WTC11 (cell line): ENCODE results near the gene ZNF532.

Source experiments
- AFF4 ChIP-seq: sonication (generic); formaldehyde crosslinking; IDR thresholded peaks from 2 replicates; pipeline ENCODE4 v1.8.1; 2023; ENCODE audit warnings: mild to moderate bottlenecking, missing genetic modification reagents, borderline replicate concordance
- ATF2 ChIP-seq: sonication (generic); formaldehyde crosslinking; IDR thresholded peaks from 2 replicates; pipeline ENCODE4 v1.8.1; 2022; ENCODE audit warnings: low read depth, missing genetic modification reagents, borderline replicate concordance
- ATF3 ChIP-seq: sonication (generic); formaldehyde crosslinking; conservative IDR thresholded peaks from 2 replicates; pipeline ENCODE4 v1.8.1; 2022; ENCODE audit warnings: mild to moderate bottlenecking, missing genetic modification reagents
- CREM ChIP-seq: sonication (generic); formaldehyde crosslinking; IDR thresholded peaks from 2 replicates; pipeline ENCODE4 v1.8.1; 2022; ENCODE audit warnings: mild to moderate bottlenecking, missing genetic modification reagents, moderate library complexity
- CTCF ChIP-seq: fragments of 200-600 bp; IDR thresholded peaks from 2 replicates; pipeline ENCODE4 v1.8.0; 2022; ENCODE audit warnings: antibody characterized with exemption
- MAX ChIP-seq: sonication (generic); formaldehyde crosslinking; IDR thresholded peaks from 2 replicates; pipeline ENCODE4 v1.8.0; 2022; ENCODE audit warnings: mild to moderate bottlenecking, missing genetic modification reagents
- RORB ChIP-seq: fragments of 250-450 bp; sonication (Bioruptor Pico); IDR thresholded peaks from 2 replicates; pipeline ENCODE4 v1.9.0; 2021; ENCODE audit warnings: mild to moderate bottlenecking
- TCF7 ChIP-seq: sonication (generic); formaldehyde crosslinking; IDR thresholded peaks from 2 replicates; pipeline ENCODE4 v1.8.0; 2022; ENCODE audit warnings: mild to moderate bottlenecking, low read depth, missing genetic modification reagents, moderate library complexity
- USF2 ChIP-seq: sonication (generic); formaldehyde crosslinking; IDR thresholded peaks from 2 replicates; pipeline ENCODE4 v1.8.1; 2023; ENCODE audit warnings: mild to moderate bottlenecking, missing genetic modification reagents, moderate library complexity

- no peak for TF ChIP-seq AFF4 (CRISPR knock-in tag)
- TF ChIP-seq ATF2, result no peak
- no peak for TF ChIP-seq CREM
- TF ChIP-seq MAX (CRISPR knock-in tag), result no peak
- TF ChIP-seq TCF7 (CRISPR knock-in tag), result no peak
- no peak for TF ChIP-seq USF2 (CRISPR knock-in tag)
- no peak for TF ChIP-seq CTCF
- TF ChIP-seq ATF3 (CRISPR knock-in tag), result no peak
- no peak for TF ChIP-seq RORB (CRISPR knock-in tag)
Measured at GRCh38 chr18:58990720-58991119, 126.0 kb downstream of the ZNF532 start.
